Smooth muscle cell (in vitro differentiated cells): Measurements from ENCODE around the gene RTP1. TPM values are rescaled to one million over a fixed set of nuclear protein-coding genes. Genes with fewer than 3 reads are reported as not detected.

Source experiments
- DNase-seq: peaks from one replicate; lab custom pipeline; 2025; ENCODE audit not compliant: unreplicated experiment; lab: John Stamatoyannopoulos, UW
- H2AFZ ChIP-seq: fragments of 200-600 bp; sonication (generic); 2 replicates; pipeline ENCODE4 v1.6.0; 2016; ENCODE audit warnings: antibody characterized with exemption, low read depth, mild to moderate bottlenecking
- H3F3A ChIP-seq: fragments of 200-600 bp; sonication (generic); 2 replicates; pipeline ENCODE4 v1.6.0; 2017; ENCODE audit warnings: antibody characterized with exemption, low read depth
- H3K27ac ChIP-seq: fragments of 200-600 bp; sonication (generic); 2 replicates; pipeline ENCODE4 v1.5.1; 2016; ENCODE audit warnings: low read depth, mild to moderate bottlenecking
- H3K27me3 ChIP-seq: fragments of 200-600 bp; sonication (generic); 2 replicates; pipeline ENCODE4 v1.6.1; 2016; ENCODE audit warnings: low read depth, mild to moderate bottlenecking
- H3K36me3 ChIP-seq: fragments of 200-600 bp; sonication (generic); 2 replicates; pipeline ENCODE4 v1.5.1; 2016; ENCODE audit warnings: low read depth
- H3K4me1 ChIP-seq: fragments of 200-600 bp; sonication (generic); 2 replicates; pipeline ENCODE4 v1.5.1; 2016; ENCODE audit warnings: low read depth
- H3K4me2 ChIP-seq: fragments of 200-600 bp; sonication (generic); 2 replicates; pipeline ENCODE4 v1.6.0; 2016; ENCODE audit warnings: mild to moderate bottlenecking
- H3K4me3 ChIP-seq: fragments of 200-600 bp; sonication (generic); 2 replicates; pipeline ENCODE4 v1.5.1; 2016; ENCODE audit warnings: mild to moderate bottlenecking
- H3K79me2 ChIP-seq: fragments of 200-600 bp; sonication (generic); 2 replicates; pipeline ENCODE4 v1.6.0; 2016; ENCODE audit warnings: low read depth, mild to moderate bottlenecking
- H3K9ac ChIP-seq: fragments of 200-600 bp; sonication (generic); 2 replicates; pipeline ENCODE4 v1.6.0; 2016; ENCODE audit warnings: low read depth
- H3K9me3 ChIP-seq: fragments of 200-600 bp; sonication (generic); replicated peaks from 2 replicates; pipeline ENCODE4 v1.5.1; 2016; ENCODE audit warnings: low read depth
- H4K20me1 ChIP-seq: fragments of 200-600 bp; sonication (generic); 2 replicates; pipeline ENCODE4 v1.6.0; 2016; ENCODE audit warnings: low read depth
- CTCF ChIP-seq: fragments of 200-600 bp; sonication (generic); IDR thresholded peaks from 2 replicates; pipeline ENCODE4 v1.5.1; 2017; ENCODE audit warnings: borderline replicate concordance, mild to moderate bottlenecking, antibody characterized with exemption; ENCODE audit not compliant: insufficient read depth, poor library complexity, severe bottlenecking
- WGBS: methylation state at CpG from one replicate; pipeline ENCODE4 v1.1.7; 2016; ENCODE audit warnings: low lambda C conversion rate; 5-methylcytosine and 5-hydroxymethylcytosine counted together
- polyA plus RNA-seq: library from polyadenylated mRNA; unstranded; fragments of >200 nt; fragmentation: Nextera tagmentation; extraction: Ambion mirVana; gene quantifications from 2 replicates; pipeline ENCODE4 v1.2.1, GENCODE V29; 2016
- total RNA-seq: library from RNA; depleted of rRNA; stranded (reverse); fragments of >200 nt; gene quantifications from 2 replicates; pipeline ENCODE4 v1.2.3, GENCODE V29; 2014

Gene RTP1
- total and polyA plus RNA-seq, 2 experiments from 2014 or later = not detected

GRCh38 chr3:187210091-187210490 lies 12.8 kb downstream of the RTP1 start:
- Histone ChIP-seq H3K9ac (no peak overlapping the region), H3K27me3 (no peaks in the 10 kb centered on the region), H3F3A (no peaks in the 10 kb centered on the region), H3K36me3 (no peaks in the 10 kb centered on the region), H3K27ac (no peak overlapping the region), H3K79me2 (no peaks in the 10 kb centered on the region), H3K4me1 (peaks cover 7% of the 10 kb centered on the region), H3K4me3 (no peak overlapping the region), H3K9me3 (no peaks in the 10 kb centered on the region), H4K20me1 (no peaks in the 10 kb centered on the region), H2AFZ (no peak overlapping the region), H3K4me2 (no peak overlapping the region)
- 100% methylated on average over 1 of the region's 1 CpG for WGBS
- no peak for TF ChIP-seq CTCF
- no peak for DNase-seq

- no peak for TF ChIP-seq CTCF
- H3K9me3 ChIP-seq = no peaks in the 10 kb centered on the region
- H3K27ac ChIP-seq = no peak overlapping the region
- DNase-seq = no peak
- no peaks in the 10 kb centered on the region for H3K79me2 ChIP-seq
- H3K9ac ChIP-seq = no peak overlapping the region
- 60% methylated on average over 6 of the region's 6 CpGs for WGBS
- H3K4me1 ChIP-seq = peaks cover 7% of the 10 kb centered on the region
- H4K20me1 ChIP-seq = no peaks in the 10 kb centered on the region
- H3K4me3 ChIP-seq = no peak overlapping the region
- H3K4me2 ChIP-seq = no peak overlapping the region
- H2AFZ ChIP-seq = no peak overlapping the region
- H3F3A ChIP-seq = no peaks in the 10 kb centered on the region
- no peaks in the 10 kb centered on the region for H3K27me3 ChIP-seq
- no peaks in the 10 kb centered on the region for H3K36me3 ChIP-seq
These were observed 13.4 kb downstream of the RTP1 start for GRCh38 chr3:187210545-187211327.

GRCh38 chr3:187211532-187212195 lies 14.4 kb downstream of the RTP1 start:
- Histone ChIP-seq H3K4me2 (no peak overlapping the region), H3K36me3 (no peaks in the 10 kb centered on the region), H3F3A (no peaks in the 10 kb centered on the region), H3K27me3 (no peaks in the 10 kb centered on the region), H3K79me2 (no peaks in the 10 kb centered on the region), H3K27ac (no peak overlapping the region), H3K9me3 (no peaks in the 10 kb centered on the region), H3K4me3 (no peak overlapping the region), H3K9ac (no peak overlapping the region), H3K4me1 (peaks cover 7% of the 10 kb centered on the region), H2AFZ (no peak overlapping the region), H4K20me1 (no peaks in the 10 kb centered on the region)
- TF ChIP-seq CTCF = no peak
- 78% methylated on average over 3 of the region's 3 CpGs for WGBS
- DNase-seq = no peak
